Suprapubic skin (tissue), 4 donors: ENCODE measurements around the gene CDC5L. TPM values are rescaled to one million over a fixed set of nuclear protein-coding genes. Genes with fewer than 3 reads are reported as not detected.

ENCODE experiments used
- DNase-seq, 2 donors: peaks; one replicate each; pipeline ENCODE4 v3.0.0-alpha.2; 2019; ENCODE audit warnings: low spot score in 2 of 2
- H3K27ac ChIP-seq: fragments of 200-600 bp; sonication (generic); one replicate; pipeline ENCODE4 v1.5.1; 2019
- H3K27me3 ChIP-seq: fragments of 200-600 bp; sonication (generic); one replicate; pipeline ENCODE4 v1.5.1; 2019
- H3K36me3 ChIP-seq: fragments of 200-600 bp; sonication (generic); one replicate; pipeline ENCODE4 v1.5.1; 2019
- H3K4me1 ChIP-seq: fragments of 200-600 bp; sonication (generic); one replicate; pipeline ENCODE4 v1.5.1; 2019
- H3K4me3 ChIP-seq: fragments of 200-600 bp; sonication (generic); one replicate; pipeline ENCODE4 v1.5.1; 2019; ENCODE audit warnings: mild to moderate bottlenecking
- H3K9me3 ChIP-seq: fragments of 200-600 bp; sonication (generic); one replicate; pipeline ENCODE4 v1.5.1; 2019
- CTCF ChIP-seq, 2 donors: fragments of 200-600 bp in 1 of 2; fragments of 450-650 bp in 1 of 2; sonication (generic) in 1 of 2; IDR thresholded peaks; one replicate each; pipeline ENCODE4 v1.5.1; 2016 to 2019; ENCODE audit warnings: antibody characterized with exemption in 2 of 2, mild to moderate bottlenecking in 1 of 2, moderate library complexity in 1 of 2
- EP300 ChIP-seq: sonication (generic); formaldehyde crosslinking; IDR thresholded peaks from one replicate; pipeline ENCODE4 v1.6.1; 2017; ENCODE audit warnings: antibody characterized with exemption
- POLR2A ChIP-seq, 2 donors: fragments of 450-650 bp; IDR thresholded peaks; one replicate each; pipeline ENCODE4 v1.6.1; 2017; ENCODE audit warnings: antibody characterized with exemption in 2 of 2, mild to moderate bottlenecking in 2 of 2, moderate library complexity in 2 of 2
- POLR2AphosphoS5 ChIP-seq, 3 donors: sonication (generic); formaldehyde crosslinking; IDR thresholded peaks; one replicate each; pipeline ENCODE4 v1.6.1; 2017; ENCODE audit warnings: antibody characterized with exemption in 3 of 3
- WGBS: methylation state at CpG from one replicate; pipeline ENCODE4 v1.1.5; 2018; 5-methylcytosine and 5-hydroxymethylcytosine counted together
- total RNA-seq, 4 donors: library from RNA; depleted of rRNA; stranded (reverse); fragments of >200 nt; gene quantifications; one replicate each; pipeline ENCODE4 v1.1.0, GENCODE V29; 2016

CDC5L gene
- total RNA-seq, 4 donors from 2014 or later, result 12.3 to 16.6 (median 15.4) TPM

GRCh38 chr6:44458551-44458950 lies 71.0 kb downstream of the CDC5L start:
- Histone ChIP-seq H3K4me3 (no peak overlapping the region), H3K4me1 (peaks cover 11% of the 10 kb centered on the region), H3K36me3 (no peaks in the 10 kb centered on the region), H3K9me3 (no peaks in the 10 kb centered on the region), H3K27ac (no peak overlapping the region), H3K27me3 (no peaks in the 10 kb centered on the region)
- no peak for DNase-seq
- no peak for TF ChIP-seq EP300
- TF ChIP-seq POLR2AphosphoS5 (IDR thresholded peaks at IDR 0.05), result no peak
- TF ChIP-seq CTCF (IDR thresholded peaks at IDR 0.05), result no peak
- no peak for TF ChIP-seq POLR2A (IDR thresholded peaks at IDR 0.05)
- 93% methylated on average over 3 of the region's 6 CpGs for WGBS

DNA sequence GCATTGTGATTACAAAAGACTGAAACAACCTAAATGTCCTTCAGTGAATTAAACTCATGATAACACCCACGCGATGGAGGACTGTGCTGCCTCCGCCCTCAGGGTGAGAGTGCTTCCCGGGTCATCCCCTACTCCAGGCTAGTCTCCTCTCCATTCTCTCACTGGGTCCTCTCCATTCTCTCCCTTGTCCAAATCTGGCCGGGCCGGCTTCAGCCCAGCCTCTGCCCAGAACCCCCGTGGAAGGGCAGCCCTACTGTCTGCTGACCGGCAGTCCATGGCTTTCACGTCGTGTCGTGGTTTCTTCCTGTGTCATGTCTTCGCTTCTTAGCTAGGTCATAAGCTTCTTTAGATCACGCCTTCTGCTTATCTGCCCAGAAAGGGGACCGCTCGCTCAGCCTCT lies 74.8 kb downstream of the CDC5L start:
- TF ChIP-seq EP300 (no peak), POLR2A (IDR thresholded peaks at IDR 0.05) (no peak), CTCF (IDR thresholded peaks at IDR 0.05) (no peak), POLR2AphosphoS5 (IDR thresholded peaks at IDR 0.05) (no peak)
- no peaks in the 10 kb centered on the region for H3K36me3 ChIP-seq
- H3K4me3 ChIP-seq, result no peak overlapping the region
- no peak overlapping the region for H3K27ac ChIP-seq
- H3K9me3 ChIP-seq, result no peaks in the 10 kb centered on the region
- no peaks in the 10 kb centered on the region for H3K27me3 ChIP-seq
- H3K4me1 ChIP-seq, result peaks cover 2% of the 10 kb centered on the region
- no peak for DNase-seq
- WGBS, result 88% methylated on average over 15 of the region's 15 CpGs

GRCh38 chr6:44462797-44463727 lies 75.6 kb downstream of the CDC5L start:
- 88% methylated on average over 12 of the region's 13 CpGs for WGBS

DNA sequence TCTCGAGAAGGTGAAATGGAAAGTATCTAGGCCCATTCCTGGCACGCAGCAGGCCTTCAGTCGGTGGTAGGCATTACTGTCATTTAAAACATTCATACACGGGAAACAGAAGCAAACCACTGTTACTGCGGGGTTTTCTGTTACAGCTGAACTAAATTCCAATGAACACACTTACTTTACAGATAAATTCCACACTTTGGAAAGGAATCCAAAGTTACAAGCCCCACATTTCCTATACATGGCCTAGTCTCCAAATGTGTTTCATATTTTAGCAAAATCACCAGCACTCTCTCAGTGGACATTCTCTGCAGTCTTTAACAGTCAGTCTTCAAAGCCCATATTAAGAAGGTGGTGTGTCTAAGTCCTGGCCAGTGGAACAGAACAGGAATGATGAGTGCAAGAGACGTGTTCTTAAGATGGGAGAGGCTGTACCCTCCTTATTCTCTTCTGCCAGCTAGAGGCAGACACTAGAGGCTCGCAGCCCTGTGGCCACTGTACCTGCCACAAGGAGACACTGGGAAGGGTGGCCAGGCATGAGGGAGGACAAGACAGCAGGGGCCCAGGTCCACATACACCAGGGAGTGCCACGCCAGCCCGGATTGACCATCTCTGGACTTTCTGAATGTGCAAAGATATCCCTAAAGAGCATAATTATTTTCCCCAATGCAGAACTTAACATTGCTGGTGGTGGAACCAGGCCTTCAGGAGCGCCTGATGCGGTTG lies 76.4 kb downstream of the CDC5L start:
- Histone ChIP-seq H3K4me3 (no peak overlapping the region), H3K27me3 (no peaks in the 10 kb centered on the region), H3K4me1 (no peaks in the 10 kb centered on the region), H3K27ac (no peak overlapping the region), H3K36me3 (no peaks in the 10 kb centered on the region), H3K9me3 (no peaks in the 10 kb centered on the region)
- 91% methylated on average over 11 of the region's 11 CpGs for whole genome bisulfite sequencing
- DNase-seq, result no peak
- no peak for TF ChIP-seq CTCF (IDR thresholded peaks at IDR 0.05)

More at GRCh38 chr6:44462797-44463727, 75.6 kb downstream of the CDC5L start:
- TF ChIP-seq POLR2AphosphoS5 (IDR thresholded peaks at IDR 0.05) (no peak), POLR2A (IDR thresholded peaks at IDR 0.05) (no peak), CTCF (IDR thresholded peaks at IDR 0.05) (no peak), EP300 (no peak)
- Histone ChIP-seq H3K27ac (no peak overlapping the region), H3K9me3 (no peaks in the 10 kb centered on the region), H3K4me1 (no peaks in the 10 kb centered on the region), H3K27me3 (no peaks in the 10 kb centered on the region), H3K36me3 (no peaks in the 10 kb centered on the region), H3K4me3 (no peak overlapping the region)
- DNase-seq, result no peak
